ENCODE data around the gene SCFD2.
A peak's percentile ranks its signal among the peaks of the same experiment; 100 is the strongest.
"Not testable (repeated sequence)": the region's sequence is repeated elsewhere in the genome, so short reads cannot be mapped to it uniquely, and the experiment has no call there.

Gene SCFD2

DNA sequence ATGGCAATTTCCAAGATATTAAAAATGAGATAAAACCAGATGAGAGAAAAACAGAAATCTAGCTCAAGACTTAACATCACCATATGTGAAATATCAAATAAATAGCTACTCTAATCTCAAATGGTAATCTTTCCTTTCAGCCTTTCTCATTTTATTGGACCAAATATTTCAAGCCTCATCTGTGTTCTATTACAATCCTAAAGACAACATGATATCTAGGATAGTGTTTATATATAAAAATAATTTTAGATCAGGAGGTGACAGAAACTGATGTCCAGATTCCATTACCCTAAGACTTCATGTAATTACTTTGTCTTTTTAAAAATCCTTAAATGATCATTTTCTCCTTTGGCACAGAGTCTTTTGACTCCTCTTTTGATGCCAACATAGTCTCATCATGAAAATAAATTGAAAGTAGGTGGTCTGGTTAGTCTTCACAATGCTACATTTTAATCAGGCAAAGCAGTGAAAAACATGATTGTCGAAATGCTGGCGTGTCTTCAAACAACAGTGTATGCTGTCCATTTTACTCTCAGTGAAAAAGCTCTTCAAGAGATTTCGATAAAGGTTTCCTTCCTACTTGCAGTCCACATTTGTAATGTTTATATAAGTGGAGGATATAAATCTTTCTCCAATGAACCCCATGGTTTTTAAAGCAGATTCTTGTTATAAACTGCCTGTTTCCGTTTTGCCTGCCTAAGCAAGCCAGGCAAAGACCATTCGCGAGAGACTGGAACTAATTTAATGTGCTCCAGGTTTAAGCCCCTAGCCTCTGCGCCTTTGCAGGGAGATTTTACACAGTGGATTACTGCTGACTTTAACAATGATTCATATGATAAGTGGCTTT lies 169.8 kb downstream of the SCFD2 start:
- no peak for FAIRE-seq
- no peak for DNase-seq (ENCODE audit: insufficient read length, low spot score)

- no peak for FAIRE-seq
- no peak for DNase-seq (ENCODE audit: insufficient read length, low spot score)
These were observed 171.1 kb downstream of the SCFD2 start for GRCh38 chr4:53194727-53195126.

- DNase-seq (ENCODE audit: insufficient read length, low spot score) (no peak), FAIRE-seq (no peak)
These were observed 172.8 kb downstream of the SCFD2 start for GRCh38 chr4:53193111-53193510.

GRCh38 chr4:53192496-53192895 lies 173.4 kb downstream of the SCFD2 start:
- DNase-seq (ENCODE audit: insufficient read length, low spot score) = no peak
- FAIRE-seq = no peak

DNA sequence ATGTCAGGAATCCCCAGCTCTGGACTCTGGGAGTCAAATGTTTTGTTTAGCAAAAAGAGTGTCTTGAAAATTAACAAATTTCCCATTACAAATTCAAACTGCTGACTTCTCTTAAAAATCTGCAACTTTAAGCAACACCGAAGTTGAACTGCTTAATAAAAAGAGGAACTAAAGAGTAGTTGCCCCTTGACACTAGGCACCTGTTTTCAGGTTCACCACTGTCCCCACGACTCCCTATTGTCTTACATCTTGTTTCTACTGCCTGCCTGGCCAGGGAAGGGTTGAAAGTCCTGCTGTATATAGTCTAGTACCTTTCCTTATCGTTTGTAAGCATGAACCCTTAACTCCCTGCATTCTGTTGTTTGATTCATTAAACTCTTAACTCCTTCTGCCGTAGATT lies 173.9 kb downstream of the SCFD2 start:
- DNase-seq (ENCODE audit: insufficient read length, low spot score) = no peak
- FAIRE-seq = no peak

- DNase-seq (ENCODE audit: insufficient read length, low spot score) = no peak
- no peak for FAIRE-seq
These were observed 176.8 kb downstream of the SCFD2 start for GRCh38 chr4:53189011-53189410.

DNA sequence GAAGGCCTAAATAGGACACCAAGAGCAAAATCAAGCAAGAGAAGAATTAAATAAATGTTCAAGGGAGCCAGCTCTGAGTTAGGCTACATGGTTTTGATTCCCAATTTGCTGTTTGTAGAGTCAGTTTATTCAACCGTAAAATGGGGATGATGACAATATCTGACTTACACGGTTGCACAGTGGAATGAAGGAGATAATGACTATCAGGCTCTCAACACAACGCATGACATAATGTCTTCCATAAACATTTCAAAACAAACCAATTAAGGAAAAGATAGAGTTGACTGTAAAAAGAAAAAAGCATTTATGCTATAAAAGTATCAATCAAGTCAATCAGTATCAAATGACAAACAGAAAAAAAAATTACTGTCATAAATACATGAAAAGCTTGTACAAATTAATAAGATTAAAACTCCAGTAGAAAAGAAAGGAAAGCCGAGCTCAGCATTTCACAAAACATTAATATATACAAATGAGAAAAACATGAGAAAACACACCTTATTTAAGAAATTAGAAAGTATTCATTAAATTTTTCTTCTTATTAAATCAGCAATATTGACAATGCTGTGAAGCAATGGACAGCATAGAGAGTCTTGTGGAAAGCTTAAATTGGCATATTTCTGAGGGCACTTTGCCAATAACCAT lies 179.0 kb downstream of the SCFD2 start:
- DNase-seq (ENCODE audit: insufficient read length, low spot score) (no peak), FAIRE-seq (no peak)

GRCh38 chr4:53185869-53186585 lies 179.8 kb downstream of the SCFD2 start:
- FAIRE-seq (no peak), DNase-seq (ENCODE audit: insufficient read length, low spot score) (no peak)

DNA sequence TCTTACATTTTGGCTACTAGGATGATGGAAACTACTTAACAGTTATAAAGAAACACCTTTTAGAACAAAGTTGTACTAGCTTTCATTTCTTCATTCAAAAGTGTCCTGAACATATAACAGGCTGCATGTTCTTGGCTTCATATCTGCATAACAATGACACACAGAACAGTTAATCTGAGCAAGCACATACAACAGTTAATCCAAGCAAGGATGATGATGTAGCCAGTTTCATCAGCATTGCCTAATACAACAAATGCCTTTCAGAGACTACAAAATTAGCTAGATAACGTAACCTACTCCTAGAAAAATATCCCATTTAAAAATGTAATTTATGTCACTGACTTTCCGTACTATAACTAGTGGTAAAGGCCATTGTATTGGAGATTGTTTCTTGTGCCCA lies 182.1 kb downstream of the SCFD2 start:
- FAIRE-seq (no peak), DNase-seq (ENCODE audit: insufficient read length, low spot score) (no peak)

GRCh38 chr4:53177751-53178150 lies 188.1 kb downstream of the SCFD2 start:
- DNase-seq (ENCODE audit: insufficient read length, low spot score); FAIRE-seq: not testable (repeated sequence)

DNA sequence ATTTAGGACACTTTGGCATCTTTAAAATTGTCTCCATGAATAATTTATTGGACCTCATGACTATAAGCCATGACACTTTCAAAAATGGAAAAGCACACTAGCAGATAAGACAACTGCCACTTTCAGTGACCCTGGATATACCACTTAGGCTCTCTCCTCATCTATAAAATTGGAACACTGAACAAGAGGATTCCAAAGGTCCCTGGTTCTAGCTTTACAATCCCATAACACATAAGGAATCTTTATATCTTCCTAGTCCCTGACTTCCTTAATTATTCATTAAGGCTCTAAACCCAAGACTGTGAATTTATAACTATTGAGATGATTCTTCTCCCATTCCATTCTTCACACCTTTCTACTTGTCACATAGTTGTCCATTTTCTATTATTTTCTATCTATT lies 190.2 kb downstream of the SCFD2 start:
- no peak for DNase-seq (ENCODE audit: insufficient read length, low spot score)
- peak; percentile 52 for FAIRE-seq

GRCh38 chr4:53174823-53175222 lies 191.0 kb downstream of the SCFD2 start:
- FAIRE-seq (no peak), DNase-seq (ENCODE audit: insufficient read length, low spot score) (no peak)

GRCh38 chr4:53173576-53173975 lies 192.3 kb downstream of the SCFD2 start:
- no peak for DNase-seq (ENCODE audit: insufficient read length, low spot score)
- FAIRE-seq = no peak

GRCh38 chr4:53171797-53172196 lies 194.1 kb downstream of the SCFD2 start:
- DNase-seq (ENCODE audit: insufficient read length, low spot score) = no peak
- FAIRE-seq = no peak

DNA sequence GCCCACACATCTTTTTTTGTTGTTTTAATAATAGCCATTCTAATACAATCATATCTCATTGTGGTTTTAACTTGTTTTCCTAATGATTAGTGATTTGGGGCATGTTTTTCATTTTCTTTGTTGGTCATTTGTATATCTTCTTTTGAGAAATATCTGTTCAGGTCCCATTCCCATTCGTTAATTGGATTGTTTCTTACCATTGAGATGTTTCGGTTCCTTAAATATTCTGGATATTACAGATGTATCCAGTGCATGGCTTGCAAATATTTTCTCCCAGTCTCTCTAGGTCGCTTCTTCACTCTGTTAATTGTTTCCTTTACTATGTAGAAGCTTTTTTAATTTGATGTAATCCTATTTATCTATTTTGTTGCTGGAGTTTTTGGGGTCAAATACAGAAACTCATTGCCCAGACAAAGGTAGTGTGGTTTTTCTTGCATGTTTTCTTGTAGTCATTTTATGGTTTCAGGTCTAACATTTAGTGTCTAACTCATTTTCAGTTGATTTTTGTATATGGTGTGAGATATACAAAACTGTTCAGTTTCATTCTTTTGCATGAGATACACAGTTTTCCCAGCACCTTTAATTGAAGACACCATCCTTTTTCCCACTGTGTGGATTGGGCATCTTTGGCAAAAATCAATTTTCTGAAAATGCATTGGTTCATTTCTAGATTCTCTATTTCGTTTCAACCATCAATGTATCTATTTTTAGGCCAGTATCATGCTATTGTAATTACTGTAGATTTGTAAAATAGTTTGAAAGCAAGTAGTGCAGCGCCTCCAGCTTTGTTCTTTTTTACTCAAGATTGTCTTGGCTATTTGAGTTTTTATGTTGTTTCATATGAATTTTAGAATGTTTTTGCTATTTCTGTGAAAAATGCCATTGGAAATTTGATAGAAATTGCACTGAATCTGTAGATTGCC lies 195.9 kb downstream of the SCFD2 start:
- FAIRE-seq = peak; percentile 21
- no peak for DNase-seq (ENCODE audit: insufficient read length, low spot score)

GRCh38 chr4:53168228-53168627 lies 197.6 kb downstream of the SCFD2 start:
- FAIRE-seq (no peak), DNase-seq (ENCODE audit: insufficient read length, low spot score) (no peak)

- DNase-seq (ENCODE audit: insufficient read length, low spot score) (no peak), FAIRE-seq (no peak)
These were observed 202.9 kb downstream of the SCFD2 start for GRCh38 chr4:53162969-53163368.

- DNase-seq (ENCODE audit: insufficient read length, low spot score) = no peak
- FAIRE-seq = no peak
These were observed 204.0 kb downstream of the SCFD2 start for GRCh38 chr4:53161787-53162433.

DNA sequence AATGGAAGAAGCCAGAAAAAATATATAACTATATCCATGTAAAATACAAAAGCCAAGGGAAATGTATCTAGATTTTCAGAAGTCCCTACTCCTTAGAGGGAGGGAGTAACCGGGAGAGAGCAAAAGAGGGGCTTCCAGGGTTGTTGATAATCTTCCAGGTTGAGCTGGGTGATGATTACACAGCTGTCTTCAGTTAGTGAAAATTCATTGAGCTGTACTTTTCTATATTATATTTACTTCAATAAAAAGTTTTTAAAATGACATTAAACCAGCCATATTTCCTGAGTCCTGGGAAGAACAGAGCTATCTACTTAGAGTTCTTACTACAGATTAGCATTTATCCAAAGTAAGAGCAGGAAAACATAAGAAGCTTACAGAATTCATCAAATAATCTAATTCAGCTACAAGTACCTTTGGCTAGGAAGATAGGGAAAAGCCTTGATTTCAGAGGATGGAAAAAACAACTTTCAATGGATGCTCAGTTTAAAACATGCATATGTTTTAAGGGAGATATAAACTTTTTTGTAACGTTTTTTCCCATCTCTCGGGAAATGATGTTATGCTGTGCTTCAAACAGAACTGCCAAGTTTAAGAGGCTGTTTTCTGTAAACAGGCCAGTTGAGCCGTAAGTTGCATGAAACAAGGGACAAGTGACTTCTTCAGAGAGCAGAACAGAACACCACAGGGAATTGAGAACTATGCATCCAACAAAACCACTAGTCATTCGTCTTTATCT lies 204.6 kb downstream of the SCFD2 start:
- DNase-seq (ENCODE audit: insufficient read length, low spot score) (no peak), FAIRE-seq (no peak)
